Measurements from ENCODE around the gene PTGIS.

Gene PTGIS

GRCh38 chr20:49532285-49532946, 35.5 kb downstream of the PTGIS start:
- H3K4me3 ChIP-seq (ENCODE audit: low read depth, low read length): no peak overlapping the region

DNA sequence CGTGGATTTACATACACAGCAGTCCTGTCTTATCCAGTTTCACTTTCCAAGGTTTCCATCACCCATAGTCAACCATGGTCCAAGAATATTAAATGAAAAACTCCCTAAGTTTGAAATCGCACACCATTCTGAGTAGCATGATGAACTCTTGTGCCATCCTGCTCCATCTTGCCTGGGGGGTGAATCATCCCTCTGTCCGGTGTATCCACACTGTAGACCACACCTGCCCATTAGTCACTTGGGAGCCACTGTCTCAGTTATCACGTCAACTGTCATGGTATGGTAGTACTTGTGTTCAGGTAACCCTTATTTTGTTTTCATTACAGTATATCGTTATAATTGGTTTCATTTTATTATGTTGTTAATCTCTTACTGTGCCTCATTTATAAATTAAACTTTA, 38.5 kb downstream of the PTGIS start:
- no peak overlapping the region for H3K4me3 ChIP-seq (ENCODE audit: low read depth, low read length)

DNA sequence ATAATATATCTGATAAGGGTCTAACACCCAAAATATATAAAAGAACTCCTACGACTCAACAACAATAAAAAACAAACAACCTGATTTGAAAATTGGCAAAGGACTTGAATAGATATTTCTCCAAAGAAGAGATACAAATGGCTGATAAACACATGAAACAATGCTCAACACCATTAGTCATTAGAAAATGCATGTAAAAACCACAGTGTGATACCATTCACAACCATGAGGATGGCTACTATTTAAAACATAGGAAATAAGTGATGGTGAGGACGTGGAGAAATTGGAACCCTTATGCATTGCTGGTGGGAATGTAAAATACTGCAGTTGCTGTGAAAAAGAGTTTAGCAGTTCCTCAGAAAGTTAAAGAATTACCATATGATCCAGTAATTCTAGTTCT, 41.4 kb downstream of the PTGIS start:
- H3K4me3 ChIP-seq (ENCODE audit: low read depth, low read length): no peak overlapping the region

DNA sequence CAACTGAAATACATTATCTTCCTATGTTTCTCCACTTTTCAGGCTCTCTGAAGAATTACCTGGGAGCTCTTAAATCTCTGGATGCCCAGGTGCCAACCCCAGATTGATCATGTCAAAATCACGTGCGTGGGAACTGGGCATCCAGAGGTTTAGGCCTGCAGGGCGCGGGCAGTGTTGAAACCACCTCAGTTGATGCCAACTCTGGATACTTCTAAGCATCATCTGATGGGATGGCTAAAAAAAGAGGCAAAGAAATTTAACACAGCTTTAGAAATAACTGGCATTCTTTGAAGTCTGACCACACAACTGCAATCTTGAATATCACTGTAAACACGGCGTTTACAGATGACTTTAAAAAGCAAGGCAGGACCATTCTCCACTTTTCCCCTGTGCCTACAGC, 41.9 kb downstream of the PTGIS start:
- H3K4me3 ChIP-seq (ENCODE audit: low read depth, low read length): no peak overlapping the region

GRCh38 chr20:49523767-49524360, 44.1 kb downstream of the PTGIS start:
- no peak overlapping the region for H3K4me3 ChIP-seq (ENCODE audit: low read depth, low read length)

- no peak overlapping the region for H3K4me3 ChIP-seq (ENCODE audit: low read depth, low read length)
Observed at GRCh38 chr20:49521356-49521755, 46.6 kb downstream of the PTGIS start.

DNA sequence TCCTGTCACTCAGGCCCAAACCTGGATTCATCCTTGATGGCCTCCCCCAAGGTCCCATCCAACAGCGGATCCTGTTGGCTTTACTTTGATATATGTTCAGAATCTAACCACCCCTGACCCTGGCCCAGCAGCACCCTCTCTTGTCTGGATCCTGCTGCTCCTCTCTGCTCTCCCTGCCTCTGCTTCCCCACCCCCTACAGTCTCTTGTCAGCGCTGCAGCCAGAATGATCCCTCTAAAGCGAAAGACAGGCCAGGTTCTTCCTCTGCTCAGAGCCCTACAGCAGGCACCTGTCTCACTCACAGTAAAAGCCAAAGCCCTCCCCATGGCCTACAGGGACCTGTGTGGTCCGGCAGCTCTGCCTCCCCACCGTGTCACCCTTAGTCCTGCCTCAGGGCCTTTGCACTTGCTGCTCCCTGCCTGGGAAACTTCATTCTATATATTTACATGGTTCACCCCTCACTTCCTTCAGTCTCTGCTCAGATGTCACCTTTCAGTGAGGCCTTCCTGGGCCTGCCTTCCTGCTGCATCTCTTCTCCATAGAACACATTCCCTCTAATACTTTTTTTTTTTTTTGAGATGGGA, 48.1 kb downstream of the PTGIS start:
- no peak overlapping the region for H3K4me3 ChIP-seq (ENCODE audit: low read depth, low read length)

- no peak overlapping the region for H3K4me3 ChIP-seq (ENCODE audit: low read depth, low read length)
Observed at GRCh38 chr20:49519212-49519712, 48.7 kb downstream of the PTGIS start.

GRCh38 chr20:49518576-49518975, 49.4 kb downstream of the PTGIS start:
- H3K4me3 ChIP-seq (ENCODE audit: low read depth, low read length): no peak overlapping the region

DNA sequence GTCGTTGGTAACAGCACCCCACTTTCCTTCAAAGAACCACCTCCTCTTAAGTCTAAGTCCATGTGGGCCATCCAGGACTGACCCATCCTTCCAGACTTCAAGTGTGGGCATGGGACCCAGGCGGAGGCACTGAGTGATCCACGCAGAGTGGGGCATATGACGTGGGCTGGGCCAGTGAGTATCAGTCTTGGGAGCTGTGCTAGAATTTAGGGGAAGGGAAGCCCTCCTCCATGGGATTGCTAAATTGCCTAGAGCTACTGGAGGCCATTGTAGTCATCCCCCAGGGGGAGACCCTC, 50.2 kb downstream of the PTGIS start:
- H3K4me3 ChIP-seq (ENCODE audit: low read depth, low read length): no peak overlapping the region

- H3K4me3 ChIP-seq (ENCODE audit: low read depth, low read length): peak overlapping the region; percentile 5
Observed at GRCh38 chr20:49516916-49517804, 50.8 kb downstream of the PTGIS start.

DNA sequence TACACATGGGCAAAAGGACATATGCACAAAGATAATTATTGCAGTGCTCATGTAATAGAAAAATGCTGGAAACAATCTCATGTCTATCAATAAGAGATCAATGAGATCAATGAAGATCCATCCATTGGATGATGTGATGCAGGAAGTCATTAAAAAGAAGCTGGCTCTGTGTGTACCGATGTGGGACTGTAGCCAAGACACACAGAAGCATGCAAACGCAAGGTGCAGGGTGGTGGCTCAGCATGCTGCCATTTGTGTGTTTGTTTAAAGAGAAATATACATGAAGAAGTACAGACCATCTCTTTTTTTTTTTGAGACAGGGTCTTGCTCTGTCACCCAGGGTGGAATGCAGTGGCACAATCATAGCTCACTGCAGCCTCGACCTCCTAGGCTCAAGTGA, 52.4 kb downstream of the PTGIS start:
- H3K4me3 ChIP-seq (ENCODE audit: low read depth, low read length): no peak overlapping the region

- H3K4me3 ChIP-seq (ENCODE audit: low read depth, low read length): no peak overlapping the region
Observed at GRCh38 chr20:49513517-49513916, 54.4 kb downstream of the PTGIS start.

DNA sequence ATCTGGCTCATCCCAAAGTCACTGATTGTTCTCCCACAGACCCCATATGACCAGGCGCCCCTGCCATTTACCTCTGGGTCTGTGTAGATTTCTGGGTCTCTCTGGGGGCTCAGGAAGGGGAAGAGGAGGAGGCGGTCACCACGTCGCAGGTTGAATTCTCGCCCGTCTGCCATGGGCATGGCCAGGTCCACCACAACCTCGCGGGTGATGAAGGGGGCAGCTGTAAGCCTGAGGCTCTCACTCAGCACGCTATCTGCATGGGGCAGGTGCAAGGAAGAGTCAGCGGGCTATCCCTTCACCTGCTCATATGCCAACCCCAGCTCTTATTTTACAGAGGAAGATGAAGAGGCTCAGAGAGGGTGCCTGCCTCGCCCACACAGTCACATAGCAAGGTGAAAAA, 54.9 kb downstream of the PTGIS start:
- no peak overlapping the region for H3K4me3 ChIP-seq (ENCODE audit: low read depth, low read length)

DNA sequence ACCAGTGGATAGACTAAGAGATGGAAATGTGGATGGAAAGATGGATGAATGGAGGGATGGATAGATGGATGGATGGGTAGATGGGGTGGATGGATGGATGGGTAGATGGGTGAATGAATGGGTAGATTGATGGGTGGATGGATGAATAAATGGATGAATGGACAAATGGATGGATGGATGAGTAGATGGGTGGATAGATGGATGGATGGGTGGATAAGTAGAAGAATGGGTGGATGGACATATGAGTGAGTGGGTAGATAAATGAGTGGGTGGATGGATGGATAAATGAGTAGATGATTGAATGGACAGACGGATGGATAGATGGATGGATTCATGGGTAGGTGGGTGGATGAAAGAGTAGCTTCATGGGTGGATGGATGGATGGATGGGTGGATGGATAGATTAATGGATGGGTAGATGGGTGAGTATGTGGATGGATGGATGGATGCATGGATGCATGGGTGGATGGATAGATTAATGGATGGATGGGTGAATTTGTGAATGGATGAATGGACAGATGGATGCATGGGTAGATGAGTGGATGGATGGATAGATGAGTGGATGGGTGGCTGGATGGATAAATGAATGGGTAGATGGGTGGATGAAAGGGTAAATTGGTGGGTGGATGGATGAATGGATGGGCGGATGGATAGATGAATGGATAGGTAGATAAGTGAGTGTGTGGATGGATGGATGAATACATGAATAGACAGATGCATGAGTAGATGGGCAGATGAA, 56.0 kb downstream of the PTGIS start:
- no peak overlapping the region for H3K4me3 ChIP-seq (ENCODE audit: low read depth, low read length)

- H3K4me3 ChIP-seq (ENCODE audit: low read depth, low read length): no peak overlapping the region
Observed at GRCh38 chr20:49510562-49511122, 57.3 kb downstream of the PTGIS start.

GRCh38 chr20:49508435-49509199, 59.3 kb downstream of the PTGIS start:
- no peak overlapping the region for H3K4me3 ChIP-seq (ENCODE audit: low read depth, low read length)

- H3K4me3 ChIP-seq (ENCODE audit: low read depth, low read length): no peak overlapping the region
Observed at GRCh38 chr20:49507741-49508434, 60.0 kb downstream of the PTGIS start.

GRCh38 chr20:49505518-49505917, 62.4 kb downstream of the PTGIS start:
- H3K4me3 ChIP-seq (ENCODE audit: low read depth, low read length): no peak overlapping the region
